Sigmoid colon (tissue), 7 donors: Measurements from ENCODE around the gene LRRC7. TPM values are rescaled to one million over a fixed set of nuclear protein-coding genes. Genes with fewer than 3 reads are reported as not detected.

Experiments used
- DNase-seq: peaks from one replicate; pipeline ENCODE4 v3.0.0-alpha.2; 2019
- H3K27ac ChIP-seq, 4 donors: fragments of 200-600 bp; sonication (generic); one replicate each; pipeline ENCODE4 v1.5.1; 2016 to 2019; ENCODE audit warnings: mild to moderate bottlenecking in 1 of 4
- H3K27me3 ChIP-seq, 3 donors: fragments of 200-600 bp; sonication (generic); one replicate each; pipeline ENCODE4 v1.5.1; 2019; ENCODE audit warnings: mild to moderate bottlenecking in 1 of 3
- H3K36me3 ChIP-seq, 4 donors: fragments of 200-600 bp; sonication (generic); one replicate each; pipeline ENCODE4 v1.5.1; 2016 to 2019
- H3K4me1 ChIP-seq, 4 donors: fragments of 200-600 bp; sonication (generic); one replicate each; pipeline ENCODE4 v1.5.1; 2017 to 2019
- H3K4me3 ChIP-seq, 4 donors: fragments of 200-600 bp; sonication (generic); one replicate each; pipeline ENCODE4 v1.5.1; 2017 to 2019; ENCODE audit warnings: mild to moderate bottlenecking in 2 of 4, moderate library complexity in 1 of 4
- H3K9me3 ChIP-seq, 4 donors: fragments of 200-600 bp in 3 of 4; sonication (generic) in 3 of 4; one replicate each; pipeline versions ENCODE4 v1.5.1 to v1.6.1; 2013 to 2019
- CTCF ChIP-seq, 4 experiments: fragments of 450-650 bp in 3 of 4; fragments of 200-600 bp in 1 of 4; IDR thresholded peaks; one replicate each; pipeline ENCODE4 v1.5.1; 2016 to 2019; ENCODE audit warnings: antibody characterized with exemption in 4 of 4, mild to moderate bottlenecking in 3 of 4, moderate library complexity in 2 of 4
- EP300 ChIP-seq, 4 donors: sonication (generic); formaldehyde crosslinking; IDR thresholded peaks; one replicate each; pipeline ENCODE4 v1.6.1; 2017; ENCODE audit warnings: antibody characterized with exemption in 4 of 4
- POLR2A ChIP-seq, 2 donors: fragments of 450-650 bp; IDR thresholded peaks; one replicate each; pipeline ENCODE4 v1.6.1; 2016; ENCODE audit warnings: antibody characterized with exemption in 2 of 2, mild to moderate bottlenecking in 2 of 2, moderate library complexity in 2 of 2
- POLR2AphosphoS5 ChIP-seq, 4 donors: sonication (generic); formaldehyde crosslinking; IDR thresholded peaks; one replicate each; pipeline ENCODE4 v1.6.1; 2017; ENCODE audit warnings: antibody characterized with exemption in 4 of 4
- WGBS, 2 donors: extraction: QIAGEN DNeasy Blood & Tissue Kit; methylation state at CpG; one replicate each; pipeline ENCODE4 v1.1.7; 2013; 5-methylcytosine and 5-hydroxymethylcytosine counted together
- intact Hi-C: fragments of 100-400 bp; cut with DNase I; formaldehyde crosslinking; loops from one replicate; pipeline ENCODE4 v1.15.1; 2023
- polyA plus RNA-seq, 3 donors: library from polyadenylated mRNA; stranded (reverse); fragments of 200-250 nt; gene quantifications; one replicate each; pipeline ENCODE4 v1.2.3, GENCODE V29; 2013
- total RNA-seq, 4 donors: library from RNA; depleted of rRNA; stranded (reverse); fragments of >200 nt; gene quantifications; one replicate each; pipeline ENCODE4 v1.1.0, GENCODE V29; 2016
- donor health status: healthy with polysubstance abuse.
- donor health status: Bipolar disorder and iron deficiency.
- donor health status: healthy.

LRRC7 gene
- total and polyA plus RNA-seq, 7 donors: 0.16 to 1.9 (median 0.41) TPM; not detected in 2

GRCh38 chr1:69777423-69777822 lies 209.7 kb downstream of the LRRC7 start:
- Histone ChIP-seq H3K4me1 (no peaks in the 10 kb centered on the region), H3K9me3 (no peaks in the 10 kb centered on the region), H3K27ac (no peak overlapping the region), H3K27me3 (no peaks in the 10 kb centered on the region), H3K4me3 (no peak overlapping the region), H3K36me3 (no peaks in the 10 kb centered on the region)
- WGBS, 2 donors: 47 to 77% methylated on average over 1 of the region's 1 CpG
- no peak for DNase-seq
- TF ChIP-seq POLR2AphosphoS5 (IDR thresholded peaks at IDR 0.05): no peak
- TF ChIP-seq CTCF (IDR thresholded peaks at IDR 0.05): no peak
- no peak for TF ChIP-seq POLR2A (IDR thresholded peaks at IDR 0.05)
- no peak for TF ChIP-seq EP300 (IDR thresholded peaks at IDR 0.05)
- intact Hi-C loops: no loop called here

- no peak for DNase-seq
- H3K4me3 ChIP-seq: no peak overlapping the region
- intact Hi-C loops: no loop called here
- H3K9me3 ChIP-seq: no peaks in the 10 kb centered on the region
- H3K27me3 ChIP-seq: no peaks in the 10 kb centered on the region
- TF ChIP-seq EP300 (IDR thresholded peaks at IDR 0.05): no peak
- TF ChIP-seq CTCF (IDR thresholded peaks at IDR 0.05): no peak
- TF ChIP-seq POLR2A (IDR thresholded peaks at IDR 0.05): no peak
- TF ChIP-seq POLR2AphosphoS5 (IDR thresholded peaks at IDR 0.05): no peak
- no peaks in the 10 kb centered on the region for H3K36me3 ChIP-seq
- no peaks in the 10 kb centered on the region for H3K4me1 ChIP-seq
- H3K27ac ChIP-seq: no peak overlapping the region
These were observed 210.2 kb downstream of the LRRC7 start for GRCh38 chr1:69777971-69778370.

GRCh38 chr1:69787151-69787550 lies 219.4 kb downstream of the LRRC7 start:
- whole genome bisulfite sequencing, 2 donors: 82 to 88% methylated on average over 5 of the region's 5 CpGs
- Histone ChIP-seq H3K36me3 (no peaks in the 10 kb centered on the region), H3K27me3 (no peaks in the 10 kb centered on the region), H3K4me3 (no peak overlapping the region), H3K4me1 (no peaks in the 10 kb centered on the region), H3K9me3 (no peaks in the 10 kb centered on the region), H3K27ac (no peak overlapping the region)
- DNase-seq: no peak
- no peak for TF ChIP-seq CTCF (IDR thresholded peaks at IDR 0.05)
- TF ChIP-seq POLR2AphosphoS5 (IDR thresholded peaks at IDR 0.05): no peak
- TF ChIP-seq EP300 (IDR thresholded peaks at IDR 0.05): no peak
- TF ChIP-seq POLR2A (IDR thresholded peaks at IDR 0.05): no peak
- intact Hi-C loops: no loop called here

GRCh38 chr1:69791311-69791710 lies 223.6 kb downstream of the LRRC7 start:
- no peak for DNase-seq
- Histone ChIP-seq H3K36me3 (no peaks in the 10 kb centered on the region), H3K9me3 (no peaks in the 10 kb centered on the region), H3K27me3 (no peaks in the 10 kb centered on the region), H3K27ac (no peak overlapping the region), H3K4me1 (no peaks in the 10 kb centered on the region), H3K4me3 (no peak overlapping the region)
- TF ChIP-seq CTCF (IDR thresholded peaks at IDR 0.05) (no peak), EP300 (IDR thresholded peaks at IDR 0.05) (no peak), POLR2AphosphoS5 (IDR thresholded peaks at IDR 0.05) (no peak), POLR2A (IDR thresholded peaks at IDR 0.05) (no peak)
- whole genome bisulfite sequencing, 2 donors: 67 to 80% methylated on average over 1 of the region's 1 CpG
- intact Hi-C loops: no loop called here

- no peak for DNase-seq
- Histone ChIP-seq H3K4me1 (no peaks in the 10 kb centered on the region), H3K27ac (no peak overlapping the region), H3K4me3 (no peak overlapping the region), H3K27me3 (no peaks in the 10 kb centered on the region), H3K36me3 (no peaks in the 10 kb centered on the region), H3K9me3 (no peaks in the 10 kb centered on the region)
- TF ChIP-seq CTCF (IDR thresholded peaks at IDR 0.05) (no peak), POLR2A (IDR thresholded peaks at IDR 0.05) (no peak), EP300 (IDR thresholded peaks at IDR 0.05) (no peak), POLR2AphosphoS5 (IDR thresholded peaks at IDR 0.05) (no peak)
- intact Hi-C loops: no loop called here
- 86 to 90% methylated on average over 7 of the region's 7 CpGs for WGBS, 2 donors
These were observed 227.1 kb downstream of the LRRC7 start for GRCh38 chr1:69794831-69795230.
